Choroid plexus epithelial cell (primary cell): Measurements from ENCODE around the gene H2AZ2.

Source experiments
- DNase-seq: peaks from one replicate; pipeline ENCODE4 v3.0.0-alpha.2; 2010; ENCODE audit warnings: low read depth
- H3K4me3 ChIP-seq: 2 replicates; pipeline ENCODE4 v1.5.1; 2011; ENCODE audit warnings: low read depth, mild to moderate bottlenecking, control low read depth, low read length, moderate library complexity
- CTCF ChIP-seq: conservative IDR thresholded peaks from 2 replicates; pipeline ENCODE4 v1.5.1; 2011; ENCODE audit warnings: low read depth, mild to moderate bottlenecking, control low read depth, inconsistent platforms, low read length, moderate library complexity

H2AZ2 gene

DNA sequence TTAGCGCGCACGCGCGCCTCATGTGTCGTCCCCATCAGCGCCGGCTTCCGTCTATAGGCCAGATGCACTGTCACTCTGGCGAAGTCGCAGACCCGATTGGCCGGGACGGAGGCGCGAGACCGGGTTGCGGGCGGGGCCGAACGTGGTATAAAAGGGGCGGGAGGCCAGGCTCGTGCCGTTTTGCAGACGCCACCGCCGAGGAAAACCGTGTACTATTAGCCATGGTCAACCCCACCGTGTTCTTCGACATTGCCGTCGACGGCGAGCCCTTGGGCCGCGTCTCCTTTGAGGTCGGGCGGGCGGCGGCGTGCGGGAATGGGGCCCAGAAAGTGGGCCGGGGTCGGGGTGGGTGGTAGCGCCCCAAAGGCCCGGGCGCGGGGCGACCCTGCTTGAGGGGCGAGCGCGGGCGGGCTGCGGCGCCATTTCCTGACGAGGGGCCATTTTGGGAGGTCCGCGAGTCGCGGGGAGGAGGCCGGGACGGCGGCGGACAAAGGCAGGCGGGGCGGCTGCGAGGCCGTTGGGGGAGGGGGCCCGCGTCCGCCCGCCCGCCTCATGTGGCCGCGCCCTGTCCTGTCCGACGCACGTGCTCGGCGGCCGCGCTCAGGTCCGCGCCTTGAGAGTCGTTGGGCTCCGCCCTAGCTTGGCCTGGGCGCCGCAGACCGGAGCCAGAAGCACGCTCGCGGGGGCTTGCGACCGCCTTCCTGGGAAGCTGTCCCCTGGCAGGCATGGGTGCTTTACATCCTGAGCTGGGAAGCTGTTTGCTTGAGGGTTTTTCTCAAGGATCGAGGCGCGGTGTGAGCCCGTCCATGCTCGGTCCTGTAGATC lies 51.2 kb downstream of the H2AZ2 start, which contains the start of gene PPIA:
TSS of gene PPIA (plus strand) at position 178 of the 825 bp plus-strand sequence. CDS start at position 222, 44 bp downstream.
- peak; percentile 99 for DNase-seq
- TF ChIP-seq CTCF: no peak
- H3K4me3 ChIP-seq: peak within 1 kb of the TSS; percentile 94

DNA sequence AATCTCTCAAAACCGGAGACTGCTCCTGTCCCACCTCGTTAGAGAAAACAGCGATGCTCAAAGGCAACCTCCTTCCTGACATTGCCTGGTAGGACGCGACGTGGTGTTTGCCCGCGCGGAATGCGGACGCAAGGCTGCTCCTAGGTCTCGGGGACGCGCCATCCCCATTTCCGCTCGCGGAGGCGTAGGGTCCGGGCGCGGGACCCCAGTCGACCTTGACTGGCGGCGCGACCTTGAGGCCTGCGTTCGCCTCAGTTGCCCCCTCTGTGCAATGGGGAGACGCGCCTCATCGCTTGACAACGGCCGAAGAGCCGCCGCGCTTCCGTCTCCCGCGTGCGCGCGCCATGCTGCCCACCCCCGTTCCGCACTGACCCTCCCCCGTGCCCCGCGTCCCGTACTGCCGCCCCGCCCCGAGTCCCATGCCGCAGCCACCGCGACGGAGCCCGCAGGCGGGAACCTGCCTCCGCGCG lies 51.8 kb downstream of the H2AZ2 start:
- DNase-seq: peak; percentile 45

DNA sequence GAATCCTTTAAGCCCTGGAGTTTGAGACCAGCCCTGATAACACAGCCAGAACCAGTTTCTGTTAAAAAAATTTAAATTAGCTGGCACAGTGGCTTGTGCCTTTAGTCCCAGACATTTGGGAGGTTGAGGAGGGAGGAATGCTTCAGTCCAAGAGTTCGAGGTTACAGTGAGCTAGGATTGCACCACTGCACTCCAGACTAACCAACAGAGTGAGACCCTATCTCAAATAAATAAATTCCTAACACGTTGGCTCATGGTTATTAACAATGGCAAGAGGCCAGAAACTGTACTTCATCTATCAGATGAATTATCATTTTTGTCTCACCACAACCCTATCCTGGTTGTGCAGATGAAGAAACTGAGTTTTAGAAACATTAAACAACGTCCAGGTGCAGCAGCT lies 53.6 kb downstream of the H2AZ2 start:
- TF ChIP-seq CTCF: no peak
- DNase-seq: no peak
- no peak overlapping the region for H3K4me3 ChIP-seq

More for the DNA sequence above, 51.8 kb downstream of the H2AZ2 start:
- TF ChIP-seq CTCF: no peak
- H3K4me3 ChIP-seq: peak overlapping the region; percentile 94

GRCh38 chr7:44793919-44794318 lies 54.0 kb downstream of the H2AZ2 start:
- TF ChIP-seq CTCF: no peak
- DNase-seq: no peak
- no peak overlapping the region for H3K4me3 ChIP-seq

DNA sequence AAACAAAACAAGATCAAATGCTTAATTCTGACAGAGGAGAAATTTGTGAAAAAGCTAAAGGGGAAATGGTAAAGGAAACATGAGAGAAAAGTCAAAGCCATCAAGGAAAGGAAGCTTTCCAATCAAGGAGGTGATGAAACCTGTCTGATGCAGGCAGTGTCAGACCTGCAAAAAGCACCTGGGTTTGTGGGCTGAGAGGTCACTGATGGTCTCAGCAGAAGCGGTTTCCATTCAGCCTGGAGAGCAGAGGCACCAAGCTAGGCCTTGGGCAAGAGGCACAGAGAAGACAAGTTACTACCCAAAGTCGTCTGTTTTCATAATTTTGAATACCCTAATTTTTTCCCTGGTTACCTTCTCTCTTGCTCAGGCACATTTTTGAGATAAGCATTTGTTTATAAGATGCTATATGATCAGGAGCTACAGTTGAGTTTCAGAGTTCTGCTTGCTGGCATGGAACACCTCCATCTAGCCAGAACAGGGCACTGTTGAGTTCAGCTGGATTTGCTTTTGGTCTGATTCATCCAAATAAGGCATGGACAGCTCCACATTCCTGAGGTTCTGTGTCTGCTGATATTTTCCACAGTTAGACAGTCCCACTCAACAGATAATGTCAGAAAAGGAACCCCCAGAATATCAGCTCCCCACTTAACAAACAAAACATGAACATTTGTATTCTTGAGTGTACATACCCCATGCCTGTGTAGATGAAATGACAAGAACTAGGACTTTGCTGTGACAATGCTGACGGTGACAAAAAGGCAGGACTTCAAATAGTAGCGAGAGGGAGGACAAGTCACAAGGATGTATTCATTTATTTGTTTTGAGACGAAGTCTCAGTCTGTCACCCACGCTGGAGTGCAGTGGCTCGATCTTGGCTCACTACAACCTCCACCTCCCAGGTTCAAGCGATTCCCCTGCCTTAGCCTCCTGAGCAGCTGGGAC lies 56.3 kb downstream of the H2AZ2 start:
- H3K4me3 ChIP-seq: no peak overlapping the region
- peak; percentile 52 for TF ChIP-seq CTCF
- DNase-seq: peak; percentile 80

GRCh38 chr7:44789990-44790389 lies 57.9 kb downstream of the H2AZ2 start:
- no peak for DNase-seq
- H3K4me3 ChIP-seq: no peak overlapping the region
- no peak for TF ChIP-seq CTCF
